EH (cell line): ENCODE data around the gene MYOD1.

Experiments used
- DNase-seq: peaks from one replicate; pipeline ENCODE4 v3.0.0-alpha.2; 2015; ENCODE audit warnings: low read depth

Gene MYOD1

DNA sequence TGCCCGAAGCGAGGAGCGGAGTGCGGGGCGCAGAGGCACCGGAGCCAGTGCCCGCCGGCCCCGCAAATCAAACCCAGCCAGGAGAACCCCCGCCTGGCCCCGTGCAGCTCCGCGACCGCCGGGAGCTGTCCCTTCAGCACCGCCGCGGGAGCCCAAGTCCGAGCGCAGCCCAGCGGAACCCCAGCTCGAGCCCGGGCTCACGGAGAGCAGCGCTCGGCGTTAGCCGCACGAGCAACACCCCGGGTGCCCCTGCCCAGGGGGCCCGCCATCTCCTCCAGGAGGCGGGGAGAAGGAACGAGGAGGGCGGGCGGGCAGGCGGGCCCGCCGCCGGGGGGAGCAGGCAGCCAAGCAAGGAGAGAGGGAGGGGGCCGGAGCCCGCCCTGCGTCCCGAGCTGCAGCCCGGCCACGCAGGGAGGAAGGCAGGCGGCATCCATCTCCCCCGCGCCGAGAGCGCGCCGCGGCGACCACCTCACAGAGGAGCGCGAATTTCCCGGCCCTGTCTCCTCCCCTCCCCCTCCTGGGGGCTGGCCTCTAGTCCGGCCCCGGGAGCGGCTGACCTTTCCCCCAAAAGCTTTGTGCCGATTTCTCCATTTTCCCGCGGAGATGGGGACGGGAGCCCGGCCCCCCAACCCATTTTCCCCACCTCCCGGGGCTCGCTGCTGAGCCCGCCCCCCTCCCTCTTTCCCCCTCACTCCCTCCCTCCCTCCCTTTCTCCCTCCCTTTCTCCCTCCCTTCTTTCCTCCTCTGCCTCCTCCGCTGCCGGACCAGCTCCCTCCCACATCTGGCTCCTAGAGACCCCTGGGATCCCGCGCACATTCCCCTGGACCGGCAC, 15.8 kb downstream of the MYOD1 start:
- DNase-seq, result peak; percentile 74

DNA sequence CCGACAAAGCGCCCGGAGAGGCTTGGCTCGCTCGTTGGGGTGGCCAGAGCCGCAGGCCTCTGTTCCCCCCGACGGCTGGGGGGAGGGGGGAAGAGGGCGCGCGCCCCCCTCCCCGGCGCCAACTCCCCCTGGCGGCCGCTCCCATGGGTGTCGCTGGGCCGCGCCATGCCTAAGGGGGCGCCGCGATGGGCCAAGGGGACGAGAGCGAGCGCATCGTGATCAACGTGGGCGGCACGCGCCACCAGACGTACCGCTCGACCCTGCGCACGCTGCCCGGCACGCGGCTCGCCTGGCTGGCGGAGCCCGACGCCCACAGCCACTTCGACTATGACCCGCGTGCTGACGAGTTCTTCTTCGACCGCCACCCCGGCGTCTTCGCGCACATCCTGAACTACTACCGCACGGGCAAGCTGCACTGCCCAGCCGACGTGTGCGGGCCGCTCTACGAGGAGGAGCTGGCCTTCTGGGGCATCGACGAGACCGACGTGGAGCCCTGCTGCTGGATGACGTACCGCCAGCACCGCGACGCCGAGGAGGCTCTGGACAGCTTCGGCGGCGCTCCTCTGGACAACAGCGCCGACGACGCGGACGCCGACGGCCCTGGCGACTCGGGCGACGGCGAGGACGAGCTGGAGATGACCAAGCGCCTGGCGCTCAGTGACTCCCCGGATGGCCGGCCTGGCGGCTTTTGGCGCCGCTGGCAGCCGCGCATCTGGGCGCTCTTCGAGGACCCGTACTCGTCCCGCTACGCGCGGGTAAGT, 16.6 kb downstream of the MYOD1 start:
- DNase-seq, result no peak

DNA sequence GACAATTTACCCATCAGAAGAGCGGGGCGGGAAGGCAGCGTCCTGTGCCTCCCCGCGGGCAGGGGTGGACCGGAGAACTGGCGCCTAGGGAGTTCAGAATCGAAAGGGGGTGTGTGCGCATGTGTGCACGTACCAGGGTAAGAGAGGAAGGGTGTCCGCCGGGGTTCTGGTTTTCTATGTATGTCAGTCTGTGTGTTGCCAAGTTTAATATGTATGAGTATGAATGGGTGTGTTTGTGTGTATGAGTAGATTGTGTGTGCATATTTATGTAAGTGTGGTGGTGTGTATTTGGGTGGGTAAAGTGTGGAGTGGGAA, 17.2 kb downstream of the MYOD1 start:
- no peak for DNase-seq

DNA sequence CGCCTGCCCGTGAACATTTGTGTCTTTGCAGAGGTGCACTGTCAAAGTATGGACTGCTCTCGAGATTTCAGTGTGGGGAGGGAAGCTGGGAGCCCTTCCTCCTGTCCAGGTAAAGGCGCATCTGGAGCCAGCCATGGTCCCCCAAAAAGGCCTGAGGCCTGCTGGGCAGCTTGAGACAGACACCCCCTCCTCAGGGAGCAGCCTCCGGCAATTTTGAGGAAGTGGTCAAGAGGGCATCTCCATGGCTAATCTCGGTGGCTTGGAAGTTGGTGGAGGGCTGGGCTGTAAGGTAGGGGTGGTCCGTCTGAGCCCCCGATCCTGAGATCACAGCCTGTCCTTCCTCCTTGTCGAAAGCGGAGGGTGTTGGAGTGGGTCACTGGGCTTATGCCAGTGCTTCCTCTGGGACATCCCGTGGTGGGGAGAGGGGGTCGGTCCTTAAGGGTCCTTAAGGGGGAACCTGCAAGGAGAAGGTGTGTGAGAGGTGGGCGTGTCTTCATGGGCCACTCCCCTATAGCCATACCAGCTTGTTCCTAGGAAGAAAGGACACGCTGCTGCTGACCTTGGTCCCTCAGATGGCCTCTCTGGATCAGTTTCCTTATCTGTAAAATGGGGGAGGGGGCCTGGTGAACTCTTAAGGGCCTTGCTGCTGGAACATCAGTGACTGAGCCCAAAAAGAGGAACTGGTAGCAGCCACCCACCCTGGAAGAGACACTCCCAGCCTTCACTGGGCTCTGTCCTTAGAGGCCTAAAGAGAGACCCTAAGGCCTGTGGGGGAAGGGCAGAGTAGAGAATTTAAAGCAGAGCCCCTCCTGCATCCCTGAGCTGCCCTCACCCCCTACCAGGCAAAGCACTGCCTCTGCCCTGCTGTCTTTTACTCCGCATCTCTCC, 17.8 kb downstream of the MYOD1 start:
- no peak for DNase-seq

DNA sequence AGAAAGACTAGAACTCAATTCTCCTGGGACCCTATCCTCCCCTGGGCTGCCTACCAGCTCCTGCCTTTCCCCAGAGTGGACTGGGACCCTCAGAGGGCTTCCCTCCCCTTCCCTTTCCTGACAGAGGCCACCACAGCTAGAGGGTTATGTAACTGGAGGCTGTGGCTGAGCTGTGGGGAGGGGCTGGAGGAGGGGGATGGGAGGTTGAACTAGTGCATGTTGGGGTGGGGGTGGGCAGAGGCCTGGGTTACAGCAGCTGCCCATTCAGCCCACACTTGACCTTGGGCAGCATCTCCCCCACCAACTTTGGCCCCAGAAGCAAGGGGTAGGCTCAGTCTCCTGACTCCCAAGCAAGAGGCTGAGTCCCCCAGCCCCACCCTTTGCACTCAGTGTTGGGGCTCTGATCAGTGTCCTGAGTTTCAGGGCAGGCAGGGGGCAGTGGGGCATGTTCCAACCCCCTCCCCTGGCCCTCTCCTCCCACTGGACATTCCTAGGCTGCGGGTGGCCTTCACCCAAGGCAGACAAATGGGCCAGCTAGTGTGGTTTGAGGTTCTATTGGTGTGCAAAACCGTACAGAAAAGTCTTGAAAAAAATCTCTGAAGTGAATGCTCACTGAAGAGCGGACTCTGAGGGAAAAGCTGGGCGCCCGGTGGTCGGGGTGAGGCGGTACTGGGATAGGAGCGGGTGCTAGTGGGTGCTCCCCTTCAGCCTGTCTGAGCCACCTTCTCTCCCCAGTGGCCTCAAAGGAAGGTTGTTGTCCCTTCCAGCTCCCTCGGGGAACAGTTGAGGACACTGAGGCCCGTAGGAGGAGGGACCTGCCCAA, 19.0 kb downstream of the MYOD1 start:
- DNase-seq, result no peak

DNA sequence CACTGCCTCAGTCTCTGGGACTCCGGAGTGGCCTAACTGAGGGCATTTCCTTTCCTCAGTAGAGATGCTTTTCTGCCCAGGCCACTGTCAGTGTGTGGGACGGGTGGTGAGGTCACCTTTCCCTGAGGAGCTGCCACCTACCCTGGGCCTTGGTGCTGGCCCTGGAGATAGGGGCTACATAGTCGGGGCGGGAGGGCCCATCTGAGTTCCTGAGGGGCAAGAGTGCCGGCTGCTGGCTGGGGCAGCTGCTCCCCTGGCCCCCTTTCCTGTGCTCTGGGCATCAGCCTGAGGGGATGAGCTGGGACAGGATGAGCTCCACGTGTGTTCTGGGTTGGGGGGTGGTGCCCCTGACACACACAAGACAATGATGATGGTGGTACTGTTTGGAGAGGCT, 20.6 kb downstream of the MYOD1 start:
- DNase-seq, result no peak

DNA sequence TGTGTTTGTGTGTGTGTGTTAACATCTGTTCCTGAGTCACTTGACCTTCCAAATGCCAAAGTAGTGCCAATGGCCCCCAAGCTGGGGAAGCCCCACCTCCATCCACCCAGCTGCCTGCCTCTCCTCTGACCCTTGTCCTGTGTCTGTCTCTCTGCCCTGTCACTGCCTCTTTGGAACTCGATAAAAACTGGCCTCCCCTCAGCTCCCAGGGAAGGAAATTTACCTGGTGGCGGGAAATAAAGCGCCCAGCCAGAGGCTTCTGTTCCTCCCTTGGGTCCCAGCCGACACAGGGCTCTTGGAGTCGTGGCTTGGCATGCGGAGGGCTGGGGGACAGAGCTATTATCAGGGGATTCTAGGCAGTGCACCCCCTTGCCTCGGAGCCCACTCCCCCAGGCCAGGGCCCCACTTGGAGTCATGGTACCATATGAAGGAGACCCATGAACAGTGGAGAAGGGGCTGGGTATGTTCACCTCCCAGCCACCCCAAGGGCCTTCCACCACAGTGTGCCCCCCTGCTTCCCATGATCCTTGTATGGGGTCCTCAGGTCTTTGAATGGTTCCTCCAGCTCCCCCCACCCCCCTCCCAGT, 21.4 kb downstream of the MYOD1 start:
- no peak for DNase-seq

DNA sequence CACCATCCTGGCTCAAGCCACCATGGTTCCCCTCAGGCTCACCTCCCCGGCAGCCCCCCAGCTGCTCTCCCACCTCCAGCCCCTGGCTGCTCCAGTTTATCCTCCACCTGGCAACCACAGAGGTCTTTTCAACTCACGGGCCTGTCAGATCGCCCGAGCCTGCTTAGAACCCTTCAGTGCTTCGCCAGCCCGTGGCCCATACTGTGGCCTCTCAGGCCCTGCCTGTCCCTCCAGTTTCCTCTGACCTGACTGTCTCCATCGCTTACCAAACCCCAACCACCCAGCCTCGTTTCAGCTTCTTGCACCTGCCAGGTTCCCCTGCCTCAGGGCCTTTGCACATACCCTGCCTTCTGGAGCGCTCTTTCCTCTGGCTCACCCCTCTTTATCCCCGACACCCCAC, 22.1 kb downstream of the MYOD1 start:
- DNase-seq, result no peak

DNA sequence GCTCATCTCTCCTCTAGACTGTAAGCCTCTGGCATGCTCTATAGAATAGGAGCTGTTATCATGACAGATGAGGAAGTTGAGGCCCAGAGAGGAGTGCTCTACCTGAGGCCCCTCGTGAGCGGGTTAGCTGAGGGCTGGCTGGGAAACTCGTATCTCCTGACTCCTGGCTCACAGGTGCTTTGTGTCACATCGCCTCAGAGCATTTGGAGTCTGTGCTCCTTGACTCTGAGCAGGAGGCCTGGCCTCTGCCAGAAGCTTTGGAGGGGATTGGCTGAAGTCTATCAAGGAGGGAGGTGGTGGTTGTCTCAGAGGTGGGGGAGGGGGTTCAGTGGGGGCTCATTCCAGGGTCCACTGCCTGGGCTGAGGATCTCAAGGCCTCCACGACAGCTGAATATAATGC, 22.6 kb downstream of the MYOD1 start:
- DNase-seq, result no peak

DNA sequence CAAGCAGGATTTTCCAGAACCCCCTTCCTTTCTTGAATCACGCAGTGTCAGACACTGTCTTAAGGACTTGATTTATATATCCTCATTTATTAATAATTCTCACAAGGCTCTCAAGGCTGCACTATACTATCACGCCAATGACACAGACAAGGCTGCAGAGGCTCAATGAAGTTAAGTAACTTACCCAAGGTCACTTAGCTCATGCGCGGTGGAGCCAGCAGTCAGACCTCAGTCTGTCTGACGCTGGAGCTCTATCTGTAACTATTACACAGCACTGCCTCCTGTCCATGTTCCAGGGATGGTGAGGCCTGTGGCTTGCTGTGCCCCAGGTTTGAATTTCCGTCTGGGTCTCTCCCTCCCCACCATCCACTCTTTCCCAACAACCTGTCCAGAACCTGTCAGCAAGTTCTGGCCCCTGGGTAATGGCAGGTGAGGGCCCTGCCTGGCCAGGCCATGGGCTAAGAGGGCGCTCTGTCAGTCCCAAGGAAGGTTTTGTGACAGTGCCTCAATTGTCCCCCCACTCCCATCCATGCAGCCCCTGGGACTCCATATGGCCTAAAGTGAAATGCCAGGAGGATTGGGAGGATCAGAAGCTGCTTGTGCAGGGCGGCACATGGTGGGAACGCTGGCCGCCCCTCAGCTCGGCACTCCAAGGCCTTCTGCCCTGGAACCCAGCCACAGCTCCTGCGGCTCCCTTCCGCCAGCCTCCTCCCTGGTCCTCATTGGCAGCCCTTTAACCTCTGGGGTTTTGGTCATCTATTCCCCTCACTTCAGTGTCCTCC, 23.8 kb downstream of the MYOD1 start:
- no peak for DNase-seq

DNA sequence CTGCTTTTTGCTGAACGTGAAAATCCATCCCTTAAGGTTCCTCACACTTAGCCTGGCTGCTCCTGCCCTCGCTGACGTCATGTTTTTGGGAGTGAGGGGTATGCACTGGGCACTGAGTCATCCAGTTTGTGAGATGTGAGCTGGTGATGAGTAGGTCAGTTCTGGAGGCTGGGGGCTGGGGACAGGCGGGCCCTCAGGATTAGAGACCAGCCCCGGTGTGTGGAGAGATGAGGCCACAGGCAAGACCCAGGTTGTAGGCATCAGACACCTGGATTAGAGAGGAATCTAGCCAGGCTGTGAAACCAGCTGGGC, 24.4 kb downstream of the MYOD1 start:
- DNase-seq, result peak; percentile 47

DNA sequence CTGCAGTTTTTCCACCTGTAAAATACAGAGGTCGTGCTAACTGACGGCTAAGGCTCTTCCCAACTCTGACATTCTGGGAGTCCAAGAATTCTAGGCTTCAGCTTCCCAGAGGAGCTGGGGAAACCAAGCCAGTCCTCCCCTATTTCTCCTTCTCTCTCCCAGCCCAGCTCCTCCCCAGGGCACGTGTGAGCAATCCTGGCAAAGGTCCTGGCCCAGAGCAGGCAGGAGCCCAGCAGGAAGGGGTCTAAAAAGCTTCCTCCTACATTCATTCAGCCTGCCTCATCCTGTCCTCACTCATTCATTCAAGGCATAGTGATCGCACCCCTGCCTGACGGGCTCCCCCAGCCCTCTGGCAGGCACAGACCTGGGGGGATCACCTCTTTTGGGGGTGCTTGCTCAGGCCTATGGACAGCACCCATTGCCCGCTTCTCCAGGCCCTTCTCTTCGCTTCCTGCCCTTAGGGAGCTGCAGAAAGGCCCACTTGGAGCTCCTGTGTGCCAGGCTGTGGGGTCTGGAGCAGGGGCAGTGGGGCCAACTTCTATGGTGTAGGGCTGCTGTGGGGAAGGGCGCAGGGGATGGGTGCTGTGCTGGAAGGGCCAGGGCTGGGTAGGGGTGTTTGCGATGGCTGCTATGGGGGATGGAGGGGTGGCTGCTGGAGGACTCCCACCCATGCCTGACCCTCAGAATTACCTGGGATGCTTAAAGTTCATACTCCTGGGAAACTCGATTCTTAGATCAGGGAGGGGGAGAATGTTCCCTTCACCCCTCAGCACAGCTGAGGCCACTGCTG, 25.0 kb downstream of the MYOD1 start:
- peak; percentile 30 for DNase-seq

DNA sequence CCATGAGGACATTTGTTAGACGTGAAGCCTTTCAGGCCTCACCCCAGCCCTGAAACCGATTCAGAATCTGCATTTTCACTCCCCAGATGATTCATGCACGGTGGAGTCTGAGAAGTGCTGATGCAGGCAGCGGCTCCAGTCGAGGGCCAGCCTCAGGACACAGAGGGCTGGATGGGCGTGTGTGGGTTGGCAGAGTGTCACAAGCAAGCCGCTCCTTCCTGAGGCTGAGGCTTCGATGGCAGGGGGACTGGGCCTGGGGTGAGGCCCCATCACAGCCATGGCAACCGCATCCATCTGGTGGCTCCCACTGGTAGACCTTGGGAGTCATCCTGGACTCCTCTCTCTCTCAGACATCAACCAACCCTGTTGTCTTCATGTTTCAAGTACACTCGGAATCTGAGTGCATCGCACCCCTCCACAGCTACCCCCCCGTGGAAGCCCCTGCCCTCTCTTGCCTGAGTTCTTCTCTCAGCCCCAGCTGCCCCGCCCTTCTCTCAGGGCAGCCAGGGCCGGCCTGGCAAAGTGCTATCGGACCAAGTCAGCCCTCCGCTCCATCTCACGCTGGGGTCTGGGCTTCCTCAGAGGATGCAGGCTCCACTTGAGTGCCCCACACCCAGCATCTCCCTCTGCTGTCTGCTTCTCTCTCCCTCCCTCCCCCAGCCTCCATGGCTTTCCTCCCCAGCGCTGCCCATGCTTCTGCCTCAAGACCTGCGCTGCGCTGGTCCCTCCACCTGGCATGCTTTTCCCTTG, 25.8 kb downstream of the MYOD1 start:
- DNase-seq, result no peak

DNA sequence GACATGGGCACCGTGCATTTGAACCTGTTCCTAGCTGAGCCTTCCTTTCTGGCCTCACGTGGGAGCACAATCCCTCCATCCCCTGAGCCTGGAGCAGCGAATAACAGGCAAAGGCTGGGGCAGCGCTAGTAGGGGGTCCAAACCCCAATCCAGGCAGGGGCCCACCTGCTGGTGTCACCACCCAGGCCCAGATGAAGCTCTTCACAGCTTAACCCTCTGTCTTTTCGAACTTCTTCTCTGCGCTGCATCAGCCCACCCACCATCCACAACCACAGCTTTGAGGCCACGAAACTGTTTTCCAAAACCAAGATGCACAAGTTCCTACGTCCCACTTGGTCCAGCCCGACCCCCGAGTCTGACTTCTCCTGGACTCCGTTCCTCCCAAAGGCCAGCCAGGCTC, 26.7 kb downstream of the MYOD1 start:
- DNase-seq, result no peak

DNA sequence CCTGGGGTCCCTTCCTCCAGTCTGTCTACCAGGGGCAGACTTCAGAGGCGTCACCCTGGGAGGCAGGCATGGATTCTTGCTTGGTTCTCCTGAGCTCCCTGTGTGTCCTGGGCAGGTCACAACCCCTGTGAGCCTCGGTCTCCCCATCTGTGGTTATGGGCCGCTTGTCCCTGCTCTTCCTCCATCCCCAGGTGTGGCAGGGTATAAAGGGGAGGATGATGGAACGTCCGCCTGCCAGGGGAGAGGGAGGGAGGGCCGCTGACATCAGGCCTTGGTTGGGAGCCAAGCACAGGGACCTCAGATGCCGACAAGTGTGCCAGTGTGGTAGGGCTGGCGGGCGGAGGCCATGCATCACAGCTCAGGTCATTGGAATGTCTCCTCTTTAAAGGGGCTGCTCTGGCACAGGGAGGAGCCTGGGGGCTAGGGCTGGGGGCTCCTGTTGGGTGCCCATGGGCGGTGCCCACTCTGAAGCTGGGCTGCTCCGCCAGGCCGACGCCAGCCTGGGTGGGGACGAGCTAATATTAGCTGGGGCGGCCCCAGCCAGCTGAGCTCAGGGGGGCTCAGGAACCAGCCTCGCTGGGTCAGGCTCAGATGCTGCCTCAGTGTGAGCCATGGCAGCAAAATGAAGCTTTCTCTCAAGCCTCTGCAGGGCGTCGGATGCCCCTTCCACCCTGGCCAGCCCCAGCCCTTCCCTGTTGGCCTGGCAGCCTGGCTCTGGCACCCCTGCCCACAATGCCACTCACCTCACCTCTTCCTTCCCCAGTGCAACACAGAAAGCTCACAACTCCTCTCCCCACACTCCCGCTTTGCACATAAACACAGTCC, 28.0 kb downstream of the MYOD1 start:
- no peak for DNase-seq

DNA sequence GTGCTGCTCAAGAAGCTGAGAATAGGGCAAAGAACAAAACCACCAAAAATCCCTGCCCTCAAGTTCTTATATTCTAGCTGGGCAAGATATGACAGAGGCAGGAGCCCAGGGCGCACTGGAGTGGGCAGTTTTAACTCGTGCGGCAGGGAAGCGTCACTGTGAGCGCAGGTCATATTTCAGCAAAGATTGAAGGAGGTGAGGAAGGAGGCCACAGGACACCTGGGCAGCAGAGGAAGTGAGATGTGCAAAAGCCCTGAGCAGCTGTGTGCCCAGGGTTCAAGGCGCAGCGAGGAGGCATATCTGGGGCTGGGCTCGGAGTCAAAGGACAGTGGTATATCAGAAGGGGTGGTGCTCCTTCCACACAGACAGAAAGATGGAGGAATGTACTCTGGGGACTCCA, 28.7 kb downstream of the MYOD1 start:
- DNase-seq, result no peak

DNA sequence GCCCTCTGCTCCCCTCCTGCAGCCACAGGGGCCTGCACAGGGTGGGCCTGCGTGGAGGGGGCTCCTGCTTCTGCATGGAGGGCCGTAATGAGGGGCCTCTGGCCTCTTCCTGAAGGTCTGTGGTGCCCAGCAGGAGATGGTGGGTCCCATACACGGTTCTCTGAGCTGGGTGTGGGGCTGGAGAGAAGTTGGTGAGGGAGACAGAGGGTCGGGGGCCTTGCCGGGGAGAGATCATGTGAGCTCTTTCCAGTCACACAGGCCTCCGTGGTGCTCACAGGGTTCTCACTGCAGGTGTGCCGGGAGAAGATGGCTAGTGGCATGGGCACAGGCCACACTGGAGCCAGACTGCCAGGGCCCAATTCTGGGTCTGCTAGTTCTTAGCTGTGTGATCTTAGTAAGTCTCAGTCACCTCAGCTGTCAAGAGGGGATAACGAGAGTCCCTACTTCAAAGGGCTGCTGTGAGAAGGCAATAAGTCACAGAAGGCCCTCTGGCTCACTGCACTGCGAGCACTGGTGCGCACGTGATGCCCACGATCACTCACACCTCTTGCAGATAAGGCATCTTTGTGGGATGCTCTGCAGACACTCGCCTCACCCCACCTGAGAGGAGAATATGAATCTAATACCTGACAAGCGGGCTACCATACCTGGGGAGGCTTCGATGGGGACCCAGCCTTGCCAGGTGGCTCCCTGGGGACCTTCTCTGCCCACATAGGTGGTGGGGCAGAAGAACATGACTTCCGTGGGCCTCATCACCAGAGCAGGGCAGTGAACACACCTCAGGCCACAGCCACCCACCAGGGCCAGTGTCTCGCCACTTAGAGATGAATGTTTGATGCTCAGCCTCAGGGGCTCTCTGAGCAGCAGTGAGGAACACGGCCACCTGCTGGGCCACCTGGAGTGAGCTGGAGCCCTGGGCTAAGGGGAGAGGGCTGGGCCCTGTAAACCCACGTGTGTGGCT, 29.7 kb downstream of the MYOD1 start:
- DNase-seq, result no peak
